Measurements from ENCODE around the gene CDKL5.

- TF ChIP-seq CTCF (IDR thresholded peaks at IDR 0.05; ENCODE audit: borderline replicate concordance, extremely low read depth, low read length, poor library complexity, severe bottlenecking) = no peak
- no peak for TF ChIP-seq EZH2 (IDR thresholded peaks at IDR 0.05; ENCODE audit: borderline replicate concordance, low read depth, low read length, severe bottlenecking)
Measured at GRCh38 chrX:18425199-18426003, at the start of gene CDKL5.
